Keratinocyte (primary cell): ENCODE measurements around the gene PLA2G4F. TPM values are rescaled to one million over a fixed set of nuclear protein-coding genes. Genes with fewer than 3 reads are reported as not detected.

ENCODE experiments used
- DNase-seq: peaks from one replicate; pipeline ENCODE4 v3.0.0-alpha.2; 2011; ENCODE audit warnings: low read depth, missing footprints, low spot score
- FAIRE-seq: peaks from 2 replicates; lab custom pipeline; 2011; peaks lifted over from hg19 to GRCh38; lab: Jason Lieb, UNC
- H2AFZ ChIP-seq: 2 replicates; pipeline ENCODE4 v1.6.0; 2012; ENCODE audit warnings: low read length, control low read depth, inconsistent platforms; ENCODE audit not compliant: control insufficient read depth
- H3K27ac ChIP-seq: 2 replicates; pipeline ENCODE4 v1.5.1; 2011; ENCODE audit warnings: low read length; ENCODE audit not compliant: control insufficient read depth, insufficient read depth
- H3K27me3 ChIP-seq: 3 replicates; pipeline ENCODE4 v1.6.0; 2011; ENCODE audit warnings: low read length; ENCODE audit not compliant: control insufficient read depth, insufficient read depth; ENCODE audit errors: extremely low read depth
- H3K36me3 ChIP-seq, 2 experiments: 2 replicates in 1 of 2; 3 replicates in 1 of 2; pipeline ENCODE4 v1.5.1; 2011; ENCODE audit warnings: low read length in 2 of 2, mild to moderate bottlenecking in 1 of 2; ENCODE audit not compliant: control insufficient read depth in 2 of 2, insufficient read depth in 2 of 2; ENCODE audit errors: extremely low read depth in 1 of 2
- H3K4me1 ChIP-seq: 3 replicates; pipeline ENCODE4 v1.5.1; 2011; ENCODE audit warnings: low read length; ENCODE audit not compliant: control insufficient read depth, insufficient read depth; ENCODE audit errors: extremely low read depth
- H3K4me2 ChIP-seq: 3 replicates; pipeline ENCODE4 v1.6.0; 2011; ENCODE audit warnings: low read depth, low read length; ENCODE audit not compliant: control insufficient read depth, insufficient read depth; ENCODE audit errors: extremely low read depth
- H3K4me3 ChIP-seq, 3 experiments: fragments of 200-600 bp in 1 of 3; sonication (generic) in 1 of 3; 2 replicates in 2 of 3; 3 replicates in 1 of 3; pipeline ENCODE4 v1.5.1; 2011 to 2016; ENCODE audit warnings: low read length in 3 of 3, mild to moderate bottlenecking in 3 of 3, control low read depth in 2 of 3, inconsistent platforms in 1 of 3, low read depth in 1 of 3, mixed read lengths in 1 of 3, mixed run types in 1 of 3, moderate library complexity in 1 of 3; ENCODE audit not compliant: control insufficient read depth in 2 of 3, insufficient read depth in 2 of 3; ENCODE audit errors: extremely low read depth in 1 of 3
- H3K79me2 ChIP-seq: 2 replicates; pipeline ENCODE4 v1.6.0; 2012; ENCODE audit warnings: low read length; ENCODE audit not compliant: control insufficient read depth, insufficient read depth
- H3K9ac ChIP-seq: 3 replicates; pipeline ENCODE4 v1.6.0; 2011; ENCODE audit warnings: low read length; ENCODE audit not compliant: control insufficient read depth, insufficient read depth; ENCODE audit errors: extremely low read depth
- H3K9me1 ChIP-seq: 3 replicates; pipeline ENCODE4 v1.6.0; 2011; ENCODE audit warnings: low read length; ENCODE audit not compliant: control insufficient read depth, insufficient read depth; ENCODE audit errors: extremely low read depth
- H3K9me3 ChIP-seq: 2 replicates; pipeline ENCODE4 v1.5.1; 2012; ENCODE audit warnings: low read depth, low read length; ENCODE audit not compliant: control insufficient read depth
- H4K20me1 ChIP-seq: 3 replicates; pipeline ENCODE4 v1.6.0; 2011; ENCODE audit warnings: low read length; ENCODE audit not compliant: control insufficient read depth, insufficient read depth; ENCODE audit errors: extremely low read depth
- EZH2 ChIP-seq: IDR thresholded peaks from one replicate; pipeline ENCODE4 v1.6.1; 2012; ENCODE audit warnings: inconsistent platforms, mild to moderate bottlenecking, low read length, moderate library complexity
- dilution Hi-C: fragments of 300-500 bp; cut with MboI; formaldehyde crosslinking; loops from one replicate; pipeline ENCODE4 v1.7.0; 2020; ENCODE audit warnings: low sequenced_read_pairs; ENCODE audit not compliant: extremely low pct_ligation_motif_present
- polyA plus RNA-seq, 5 experiments: library from polyadenylated mRNA; depleted of rRNA in 3 of 5; stranded (reverse) in 3 of 5; stranded (forward) in 1 of 5; unstranded in 1 of 5; fragments of >200 nt; gene quantifications; 1 replicate in 1 of 5; 2 replicates in 3 of 5; 3 replicates in 1 of 5; pipeline versions ENCODE4 v1.2.1 to v1.2.3, GENCODE V29; 2011 to 2012; ENCODE audit warnings: missing spikeins in 2 of 5, low read depth in 1 of 5, low replicate concordance in 1 of 5
- TF ChIP-seq, protein P1 (sequence below), 3 experiments: IDR thresholded peaks in 1 of 3; conservative IDR thresholded peaks in 1 of 3; optimal IDR thresholded peaks in 1 of 3; 2 replicates in 2 of 3; 3 replicates in 1 of 3; pipeline versions ENCODE3 to v1.5.1; 2011; ENCODE audit warnings: low read length in 3 of 3, mild to moderate bottlenecking in 3 of 3, moderate library complexity in 2 of 3, control low read depth in 1 of 3, inconsistent platforms in 1 of 3; ENCODE audit not compliant: insufficient read depth in 2 of 3; ENCODE audit errors: extremely low read depth in 1 of 3

Gene PLA2G4F
- polyA plus RNA-seq, 1 donor (not counting 4 experiments of a cell fraction or from before 2014, with no cell fraction given), result 4.4 TPM

DNA sequence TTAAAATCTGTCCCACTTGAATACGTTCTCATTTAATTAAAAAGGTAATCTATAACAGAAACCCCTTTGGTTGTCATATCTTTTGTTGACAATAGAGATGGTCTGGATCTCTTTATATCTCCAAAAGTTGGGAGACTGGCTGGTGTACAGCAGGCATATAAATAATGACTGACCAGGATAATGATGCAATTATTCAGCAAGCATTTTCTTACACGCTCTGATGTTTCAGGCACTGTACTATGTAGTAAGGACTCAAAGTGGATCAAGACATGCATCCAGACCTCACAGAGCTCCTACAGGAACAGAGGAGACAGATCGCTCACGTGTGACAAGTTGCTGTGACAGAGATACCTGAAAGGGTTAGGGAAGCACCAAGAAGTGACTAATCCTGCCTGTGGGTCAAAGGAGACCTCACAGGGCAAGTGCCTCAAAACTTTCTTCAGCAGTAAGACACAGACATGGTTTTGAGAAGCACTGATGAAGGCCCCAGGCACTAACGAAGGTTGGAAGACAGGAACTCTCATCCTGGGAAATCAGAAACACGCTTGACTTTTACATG lies 26.0 kb upstream of the PLA2G4F start:
- Histone ChIP-seq H3K4me1 (no peaks in the 10 kb centered on the region), H3K27ac (no peak overlapping the region), H3K9me3 (no peaks in the 10 kb centered on the region), H3K9me1 (no peaks in the 10 kb centered on the region), H2AFZ (no peak overlapping the region), H3K4me2 (no peak overlapping the region), H3K27me3 (no peaks in the 10 kb centered on the region), H3K9ac (no peak overlapping the region), H3K4me3 (no peak overlapping the region), H3K79me2 (no peaks in the 10 kb centered on the region), H3K36me3 (peaks cover 11 to 19% of the 10 kb centered on the region in 2 experiments), H4K20me1 (no peaks in the 10 kb centered on the region)
- FAIRE-seq (no peak), DNase-seq (no peak)
- TF ChIP-seq, protein P1, sequence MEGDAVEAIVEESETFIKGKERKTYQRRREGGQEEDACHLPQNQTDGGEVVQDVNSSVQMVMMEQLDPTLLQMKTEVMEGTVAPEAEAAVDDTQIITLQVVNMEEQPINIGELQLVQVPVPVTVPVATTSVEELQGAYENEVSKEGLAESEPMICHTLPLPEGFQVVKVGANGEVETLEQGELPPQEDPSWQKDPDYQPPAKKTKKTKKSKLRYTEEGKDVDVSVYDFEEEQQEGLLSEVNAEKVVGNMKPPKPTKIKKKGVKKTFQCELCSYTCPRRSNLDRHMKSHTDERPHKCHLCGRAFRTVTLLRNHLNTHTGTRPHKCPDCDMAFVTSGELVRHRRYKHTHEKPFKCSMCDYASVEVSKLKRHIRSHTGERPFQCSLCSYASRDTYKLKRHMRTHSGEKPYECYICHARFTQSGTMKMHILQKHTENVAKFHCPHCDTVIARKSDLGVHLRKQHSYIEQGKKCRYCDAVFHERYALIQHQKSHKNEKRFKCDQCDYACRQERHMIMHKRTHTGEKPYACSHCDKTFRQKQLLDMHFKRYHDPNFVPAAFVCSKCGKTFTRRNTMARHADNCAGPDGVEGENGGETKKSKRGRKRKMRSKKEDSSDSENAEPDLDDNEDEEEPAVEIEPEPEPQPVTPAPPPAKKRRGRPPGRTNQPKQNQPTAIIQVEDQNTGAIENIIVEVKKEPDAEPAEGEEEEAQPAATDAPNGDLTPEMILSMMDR (optimal IDR thresholded peaks at IDR 0.05 in 1 of 3, IDR thresholded peaks at IDR 0.05 in 1 of 3, conservative IDR thresholded peaks at IDR 0.05 in 1 of 3; ENCODE audit: extremely low read depth in 1 of 3, insufficient read depth in 2 of 3, low read length in 3 of 3), result no peak
- no peak for TF ChIP-seq EZH2
- dilution Hi-C loops, result no loop called here

DNA sequence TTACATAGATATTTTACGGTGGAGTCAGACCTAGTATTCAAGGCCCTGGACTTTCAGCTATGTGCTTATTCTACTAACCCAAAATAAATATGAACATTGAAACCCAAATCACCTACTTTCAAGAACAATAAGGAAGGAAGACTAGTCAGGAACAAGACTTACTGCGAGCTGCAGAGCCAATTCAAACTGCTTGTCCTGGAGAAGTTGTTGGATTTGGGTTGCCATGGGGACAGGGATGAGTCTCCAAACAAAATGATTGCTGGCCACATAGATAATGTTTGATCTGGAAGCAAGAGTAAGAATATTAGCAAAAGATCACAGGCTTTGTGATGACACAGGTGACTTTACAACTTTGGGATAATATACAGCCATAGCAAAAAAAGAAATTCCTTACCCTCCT lies 21.6 kb upstream of the PLA2G4F start:
- Histone ChIP-seq H3K4me2 (no peak overlapping the region), H3K9me1 (no peaks in the 10 kb centered on the region), H3K4me3 (no peak overlapping the region), H3K9ac (no peak overlapping the region), H3K27me3 (no peaks in the 10 kb centered on the region), H3K79me2 (no peaks in the 10 kb centered on the region), H3K36me3 (peaks cover 7 to 19% of the 10 kb centered on the region in 2 experiments), H3K9me3 (no peaks in the 10 kb centered on the region), H3K27ac (no peak overlapping the region), H2AFZ (no peak overlapping the region), H3K4me1 (no peaks in the 10 kb centered on the region), H4K20me1 (no peaks in the 10 kb centered on the region)
- FAIRE-seq (no peak), DNase-seq (no peak)
- dilution Hi-C loops, result no loop called here
- TF ChIP-seq, protein P1 (optimal IDR thresholded peaks at IDR 0.05 in 1 of 3, IDR thresholded peaks at IDR 0.05 in 1 of 3, conservative IDR thresholded peaks at IDR 0.05 in 1 of 3; ENCODE audit: extremely low read depth in 1 of 3, insufficient read depth in 2 of 3, low read length in 3 of 3), result no peak
- TF ChIP-seq EZH2, result no peak
